Measurements from ENCODE around the gene CCP110.

GRCh38 chr16:19589771-19590302, 66.1 kb downstream of the CCP110 start:
- TF ChIP-seq CTCF (IDR thresholded peaks at IDR 0.05; ENCODE audit: borderline replicate concordance, extremely low read depth, low read length, poor library complexity, severe bottlenecking) (no peak), EZH2 (IDR thresholded peaks at IDR 0.05; ENCODE audit: borderline replicate concordance, low read depth, low read length, severe bottlenecking) (no peak)

All from DND-41 (cell line).